ENCODE results near the gene NIPA2. TPM values are rescaled to one million over a fixed set of nuclear protein-coding genes. Genes with fewer than 3 reads are reported as not detected.

Gene NIPA2
- polyA plus RNA-seq, 1 donor, result 60.6 TPM

DNA sequence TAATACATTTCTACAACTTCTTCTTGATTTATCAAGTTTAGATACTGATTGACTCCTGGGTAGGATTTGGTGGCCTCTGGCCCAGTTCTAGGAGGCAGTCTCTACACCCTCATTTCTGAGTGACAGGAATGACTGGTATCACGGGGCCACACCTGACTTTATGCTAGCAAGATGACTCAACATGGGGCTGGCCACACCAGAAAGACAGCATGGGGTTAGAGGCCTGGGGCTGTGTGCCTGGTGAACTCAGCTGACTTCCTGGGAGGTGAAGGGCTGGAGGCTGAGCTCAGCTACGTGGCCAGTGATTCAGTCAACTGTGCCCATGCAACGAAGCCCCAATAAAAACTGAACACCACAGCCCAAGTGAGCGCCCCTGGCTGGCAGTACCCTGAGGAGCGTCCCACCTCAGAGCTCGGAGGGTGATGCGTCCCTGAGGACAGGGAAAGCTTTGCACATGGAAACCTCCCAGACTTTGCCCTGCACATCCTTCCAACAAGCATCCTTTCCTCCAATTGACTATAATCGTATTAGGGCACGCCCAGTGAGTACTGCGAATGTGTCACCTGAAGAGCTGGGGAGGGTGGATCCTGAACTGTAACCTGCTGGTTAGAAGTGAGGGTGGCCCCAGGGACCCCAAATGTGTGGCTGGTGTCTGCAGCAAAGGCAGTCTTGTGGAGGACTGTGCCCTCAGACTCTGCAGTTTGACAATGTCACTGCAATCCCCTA is 57.2 kb downstream of the NIPA2 start:
- DNase-seq, result no peak

DNA sequence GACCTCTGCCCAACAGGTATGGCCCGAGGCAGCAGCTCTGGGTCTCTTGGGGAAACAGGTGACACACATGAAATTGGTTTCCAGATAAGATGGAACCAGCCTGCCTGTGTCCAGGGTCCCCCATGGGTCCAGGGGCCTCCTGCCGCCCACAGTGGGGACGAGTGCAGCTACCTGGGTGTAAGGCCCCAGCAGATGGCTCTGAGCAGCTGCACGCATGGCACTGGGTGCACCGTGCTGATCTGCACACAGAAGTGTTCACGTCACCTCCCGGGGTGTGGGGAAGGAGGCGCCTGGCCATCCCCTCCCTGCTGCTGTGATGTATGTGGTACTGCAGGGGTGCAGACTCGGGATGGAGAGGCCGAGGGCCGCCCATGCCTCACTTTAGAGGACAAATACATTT is 63.6 kb downstream of the NIPA2 start:
- no peak for DNase-seq

DNA sequence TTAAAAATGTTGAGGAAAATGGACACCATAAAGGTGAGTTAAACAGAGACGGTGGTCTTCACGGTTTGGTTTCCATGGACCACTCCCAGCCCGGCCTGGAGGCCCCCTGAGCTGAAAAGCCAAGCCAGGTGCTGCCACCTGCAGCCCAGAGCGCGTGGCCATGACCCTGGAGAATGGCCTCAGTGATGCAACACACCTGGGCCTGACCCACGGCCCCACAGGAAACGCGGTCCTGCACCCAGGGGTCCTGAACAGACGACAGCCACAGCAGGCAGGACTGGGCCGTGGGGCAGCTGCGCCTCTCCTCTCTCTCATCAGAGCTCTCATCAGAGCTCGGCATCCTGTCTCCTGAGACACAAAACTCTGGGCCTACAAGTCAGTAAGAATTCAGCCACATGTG is 64.1 kb downstream of the NIPA2 start:
- DNase-seq, result no peak

DNA sequence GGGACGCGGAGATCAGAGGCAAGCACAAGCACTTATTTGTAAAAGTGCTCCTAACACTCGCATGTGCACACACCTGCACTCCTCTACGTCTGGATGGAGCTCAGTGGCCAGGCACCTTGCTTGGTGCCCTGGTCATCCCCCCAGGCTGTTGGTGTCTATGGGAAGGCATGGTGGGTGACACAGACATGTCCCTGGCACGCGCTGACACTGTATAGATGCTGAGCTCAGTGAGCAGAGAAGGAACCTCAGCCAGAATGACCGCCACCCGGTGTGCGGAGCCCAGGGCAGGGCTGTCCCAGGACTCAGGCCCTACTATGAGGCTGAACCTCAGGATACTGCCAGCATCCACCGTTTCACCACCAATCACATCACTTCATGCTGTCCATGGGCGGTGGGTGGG is 64.5 kb downstream of the NIPA2 start:
- no peak for DNase-seq

DNA sequence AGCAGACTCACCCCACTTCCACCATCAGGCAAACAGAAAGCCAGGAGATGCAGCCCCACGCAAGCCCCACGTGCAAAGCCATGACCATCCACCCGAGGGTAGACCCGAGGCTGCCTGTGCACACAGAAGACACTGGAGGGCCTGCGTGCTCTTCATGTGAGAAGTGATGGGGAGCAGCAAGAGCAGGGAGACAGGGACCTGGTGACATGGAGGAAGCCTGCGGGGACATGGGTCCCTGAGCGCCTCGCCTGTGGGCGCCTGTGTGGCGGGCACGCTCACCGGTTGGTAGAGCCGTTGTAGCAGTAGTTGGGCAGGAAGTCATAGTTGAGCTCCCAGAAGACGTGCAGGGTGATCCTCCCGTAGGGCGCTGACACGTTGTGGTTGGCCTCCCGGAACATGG is 65.0 kb downstream of the NIPA2 start:
- no peak for DNase-seq

DNA sequence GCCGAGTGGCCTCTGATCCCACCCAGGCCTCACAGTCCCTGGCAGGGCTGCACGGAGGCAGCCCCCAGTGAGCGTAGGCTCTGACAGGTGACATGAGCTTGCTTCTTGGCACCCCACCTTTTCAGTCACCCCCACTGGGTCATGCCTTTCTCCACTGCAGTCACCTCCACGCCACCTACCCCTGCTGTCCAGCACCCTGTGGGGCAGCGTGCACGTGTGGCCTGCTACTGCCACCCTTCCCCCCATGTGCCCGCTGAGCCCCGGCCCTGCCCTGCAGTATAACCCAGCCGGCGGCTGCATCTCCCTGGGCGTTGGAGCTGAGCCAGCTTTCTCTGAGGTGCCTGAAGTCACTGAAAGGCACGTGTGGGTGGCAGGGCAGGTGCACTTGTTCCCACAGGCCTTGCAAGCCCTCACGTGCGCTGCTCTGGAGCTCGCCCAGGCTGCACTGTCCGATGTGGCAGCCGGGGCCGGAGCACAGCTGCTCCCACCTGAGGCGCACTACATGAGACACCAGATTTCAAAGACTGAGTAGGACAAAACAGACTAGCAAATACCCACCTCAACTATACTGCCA is 65.6 kb downstream of the NIPA2 start:
- no peak for DNase-seq

DNA sequence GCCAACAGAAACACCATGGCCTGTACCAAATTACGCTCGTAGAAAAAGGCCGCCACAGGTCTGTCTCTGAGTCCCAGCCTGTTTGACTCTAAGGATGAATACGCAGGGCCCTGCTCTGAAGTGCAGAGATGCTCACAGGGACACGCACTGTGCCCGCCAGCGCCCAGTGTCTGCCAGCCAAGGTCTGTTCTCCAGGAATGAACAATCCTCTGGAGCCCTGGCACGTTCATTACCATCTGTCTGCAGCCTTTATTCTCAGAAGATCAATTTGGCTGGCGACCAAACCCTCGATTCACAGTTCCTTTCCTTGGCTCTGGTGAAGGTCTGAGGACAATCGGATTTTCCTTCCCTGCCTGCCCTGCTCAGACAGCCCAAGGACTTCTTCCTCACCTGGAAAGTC is 66.3 kb downstream of the NIPA2 start:
- no peak for DNase-seq

DNA sequence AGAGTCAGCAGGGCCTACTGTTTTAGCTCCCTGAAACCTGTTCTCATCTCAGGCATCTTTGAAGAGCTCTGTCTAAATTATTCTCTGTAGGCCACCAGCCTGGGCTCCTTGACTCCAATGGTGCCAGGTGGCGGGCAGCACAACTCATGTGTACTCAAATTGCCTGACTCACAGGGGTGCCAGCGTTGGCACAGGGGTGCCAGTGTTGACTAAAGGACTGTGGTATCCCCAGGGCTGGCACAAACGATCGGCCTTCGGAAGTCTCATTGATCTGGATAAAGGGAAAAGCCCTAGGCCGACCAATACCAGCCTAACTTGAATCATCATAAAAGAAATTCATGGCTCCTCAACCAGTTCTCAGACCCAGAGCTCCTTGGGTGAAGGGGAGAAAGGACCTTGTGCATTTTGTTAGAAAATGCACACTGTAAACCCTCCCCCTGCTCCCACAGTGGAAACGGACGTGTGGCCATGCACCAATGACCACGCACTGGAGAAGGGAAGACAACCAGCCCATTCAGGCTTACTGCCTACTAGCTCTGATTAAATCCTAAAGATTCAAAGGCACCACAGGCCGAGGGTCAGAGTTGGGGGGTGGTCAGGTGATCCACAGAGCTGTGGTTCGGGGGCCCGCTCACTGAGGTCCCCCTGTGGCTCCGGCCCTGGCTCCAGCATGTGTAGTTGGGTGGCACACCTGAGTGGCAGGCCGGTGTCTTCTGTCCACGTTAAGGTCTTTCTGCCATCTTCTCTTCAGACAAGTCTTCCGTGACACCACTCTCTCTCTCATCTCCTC is 68.9 kb downstream of the NIPA2 start:
- DNase-seq, result no peak

DNA sequence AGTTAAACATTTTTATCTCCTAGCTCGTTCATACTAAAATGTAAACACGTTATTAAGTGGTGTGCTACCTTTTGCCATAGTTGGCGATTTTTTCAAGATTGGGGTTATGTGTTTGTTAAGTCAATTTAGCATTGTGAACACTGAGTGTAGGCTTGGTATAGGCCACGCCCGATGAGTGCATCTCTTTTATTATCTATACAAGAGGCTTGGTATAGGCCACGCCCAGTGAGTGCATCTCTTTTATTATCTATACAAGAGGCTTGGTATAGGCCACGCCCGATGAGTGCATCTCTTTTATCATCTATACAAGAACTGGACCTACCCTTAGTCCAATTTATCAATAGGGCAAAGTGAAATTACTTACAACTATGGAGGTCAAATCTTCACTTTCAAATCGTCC is 70.4 kb downstream of the NIPA2 start:
- DNase-seq, result no peak

DNA sequence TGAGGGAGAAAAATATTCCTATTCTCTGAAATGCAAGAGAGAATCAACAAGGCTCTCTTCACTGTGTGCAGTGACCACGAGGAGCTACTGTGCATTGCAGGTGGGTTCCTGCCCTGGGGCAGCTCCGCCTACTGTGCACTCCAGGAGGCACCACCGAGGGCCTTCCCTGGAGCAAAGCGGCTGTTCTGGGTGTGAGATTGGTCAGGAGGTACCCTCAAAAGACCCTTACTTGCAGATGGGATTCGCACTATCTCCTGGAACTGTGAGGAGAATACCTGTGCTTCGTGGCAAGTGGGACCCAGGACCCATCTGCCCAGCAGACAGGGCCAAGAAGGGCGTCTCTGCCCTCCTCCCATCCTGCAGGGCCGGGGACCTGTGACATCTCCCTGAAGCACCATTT is 72.8 kb downstream of the NIPA2 start:
- no peak for DNase-seq

DNA sequence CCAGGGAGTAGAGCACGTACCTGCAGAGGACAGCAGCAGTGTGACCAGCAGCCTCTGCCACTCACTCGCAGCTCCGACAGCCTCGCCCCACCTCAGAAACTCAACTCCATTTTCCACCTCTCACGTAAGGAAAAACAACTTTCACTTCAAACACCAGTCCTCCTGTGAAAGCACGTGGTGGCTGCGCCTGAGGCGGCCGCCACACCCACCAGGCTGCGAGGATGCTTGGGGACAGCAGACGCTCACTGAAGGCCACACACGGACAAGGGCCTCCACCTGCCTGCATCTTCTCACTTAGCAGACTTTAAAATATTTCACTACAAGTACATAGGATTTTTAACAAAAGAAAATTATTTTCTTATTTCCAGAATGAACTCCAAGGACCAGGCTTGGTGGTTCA is 73.8 kb downstream of the NIPA2 start:
- DNase-seq, result no peak

DNA sequence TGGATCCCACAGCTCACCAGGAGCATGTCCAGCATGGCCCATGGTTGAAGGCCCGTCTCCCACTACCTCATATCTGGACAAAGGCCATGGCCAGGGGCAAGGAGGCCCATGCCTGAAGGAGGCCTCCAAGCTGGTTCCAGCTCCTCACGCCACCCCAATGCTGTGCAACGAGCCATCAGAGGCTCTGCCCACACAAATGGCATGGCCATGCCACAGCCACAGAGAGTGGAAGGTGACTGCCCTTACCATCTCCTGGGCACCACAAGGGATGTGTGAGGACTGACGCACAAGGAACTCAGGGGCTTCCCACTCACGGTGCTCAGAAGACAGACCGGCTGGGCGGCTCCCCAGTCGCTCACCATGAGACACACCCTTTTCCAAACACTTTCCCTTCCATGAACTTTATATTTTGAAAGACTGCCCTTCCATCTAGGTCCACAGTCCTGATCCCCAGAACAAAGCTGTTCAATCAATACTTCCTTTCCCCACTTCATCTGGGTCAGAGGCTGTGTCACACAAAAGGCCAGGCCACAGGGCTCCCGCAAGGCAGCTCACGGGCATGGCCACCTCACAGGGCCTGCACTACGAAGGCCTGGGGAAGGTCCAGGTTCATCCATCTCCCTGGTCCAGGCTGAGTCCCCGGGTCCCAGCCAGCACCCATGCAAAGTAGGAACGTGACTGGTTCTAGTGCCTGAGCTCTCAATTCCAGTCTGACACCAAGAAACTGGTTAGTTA is 75.3 kb downstream of the NIPA2 start:
- DNase-seq, result no peak

DNA sequence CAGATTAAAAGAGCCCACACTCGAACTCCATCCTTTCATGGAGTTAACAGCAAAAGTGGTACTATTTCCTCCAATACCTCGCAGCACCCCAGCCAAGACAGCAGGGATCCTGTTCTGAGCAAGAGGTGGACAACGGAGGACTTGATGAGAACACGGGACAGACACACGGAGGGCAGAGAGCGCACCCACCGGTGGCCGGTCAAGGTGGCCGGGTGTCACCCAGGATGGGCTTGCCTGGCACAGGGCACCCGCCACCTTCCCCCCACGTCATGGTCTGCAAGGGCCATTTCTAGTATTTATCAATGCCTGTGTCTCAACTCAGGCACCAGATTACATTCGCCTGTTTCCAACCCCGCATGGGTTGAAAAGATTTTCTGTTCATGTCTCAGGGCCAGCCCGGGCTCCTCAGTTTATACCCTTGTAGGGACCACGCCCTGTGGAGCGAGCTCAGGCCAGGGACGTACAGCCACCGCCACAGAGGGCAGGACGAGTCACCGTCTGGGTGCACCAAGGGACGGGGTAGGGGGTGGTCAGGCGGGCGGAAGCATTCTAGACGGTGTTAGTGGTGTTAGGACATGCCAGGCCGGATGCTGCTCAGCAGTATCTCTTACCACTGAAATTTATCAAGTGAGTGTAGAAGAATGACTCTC is 77.5 kb downstream of the NIPA2 start:
- DNase-seq, result no peak

DNA sequence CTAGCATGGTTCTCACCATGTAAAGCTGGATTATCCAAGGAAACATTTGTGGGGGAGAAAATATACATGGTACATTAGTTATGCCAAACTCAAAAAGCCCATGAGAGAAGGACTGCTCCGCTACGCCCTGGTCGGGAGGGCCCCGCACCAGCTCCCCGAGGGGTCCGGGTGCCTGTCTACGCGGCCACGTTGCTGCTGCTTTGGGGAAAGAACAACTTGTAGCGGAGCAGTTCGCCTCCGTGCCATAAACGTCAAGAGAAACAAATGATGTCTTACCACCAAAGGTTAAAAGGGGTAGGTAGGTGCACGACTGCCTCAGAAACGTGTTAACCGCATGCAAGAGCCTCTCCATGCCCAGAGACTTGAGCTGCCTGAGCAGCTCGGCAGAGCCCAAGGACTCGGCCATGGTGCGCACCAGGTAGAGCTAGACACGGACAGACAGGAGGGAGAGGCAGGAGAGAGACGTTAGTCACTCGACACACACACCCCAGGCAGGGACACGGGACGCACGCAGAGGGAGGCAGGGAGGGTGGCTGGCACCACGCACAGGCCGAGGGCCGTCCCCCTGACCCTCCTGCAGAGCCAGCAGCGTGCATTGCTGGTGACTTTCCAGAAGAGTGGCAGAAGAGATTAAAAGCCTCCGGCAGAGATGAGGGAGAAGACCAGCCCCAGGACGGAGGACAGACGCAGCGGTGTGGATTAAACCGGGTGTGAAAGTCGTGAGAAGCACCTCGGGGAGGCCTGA is 78.3 kb downstream of the NIPA2 start:
- DNase-seq, result no peak

DNA sequence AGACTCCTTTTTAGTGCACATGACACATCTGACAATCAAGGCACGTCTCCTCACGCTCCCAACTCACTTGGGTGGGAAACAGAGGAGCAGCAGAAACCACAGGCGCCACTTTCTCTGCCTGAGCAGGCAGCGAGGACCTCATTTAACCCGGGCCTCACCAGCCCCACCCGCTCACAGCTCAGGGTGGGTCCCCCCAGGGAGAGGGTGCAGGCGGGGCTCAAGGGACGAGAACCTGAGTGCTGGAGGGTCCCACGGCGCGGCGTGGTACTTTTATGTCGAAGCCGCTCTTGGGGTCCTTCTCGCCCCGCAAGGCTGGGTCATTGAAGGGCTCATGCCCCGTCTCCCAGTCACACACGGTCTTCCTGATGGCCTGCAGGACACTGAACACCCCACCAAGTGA is 79.1 kb downstream of the NIPA2 start:
- no peak for DNase-seq

Other genes starting within 250 kb of the NIPA2 start
- gene NIPA1, start 52.0 kb upstream of the NIPA2 start, polyA plus RNA-seq (ENCODE audit: insufficient read length), result 16.3 TPM
- 94.5 TPM for gene CYFIP1, start 141.7 kb downstream of the NIPA2 start, polyA plus RNA-seq (ENCODE audit: insufficient read length)
- 41.0 TPM for gene TUBGCP5, start 200.9 kb downstream of the NIPA2 start, polyA plus RNA-seq (ENCODE audit: insufficient read length)